HCT116 (cell line): ENCODE results near the gene CFDP1. TPM values are rescaled to one million over a fixed set of nuclear protein-coding genes. Genes with fewer than 3 reads are reported as not detected.
A peak's percentile ranks its signal among the peaks of the same experiment; 100 is the strongest.

ENCODE experiments used
- ATAC-seq: fragments of 200-7000 bp; cut with Tn5 transposase; 2 replicates; pipeline ENCODE4 v1.9.1; 2020; ENCODE audit warnings: mild to moderate bottlenecking, moderate library complexity
- BruUV-seq: library from RNA; stranded (reverse); fragments of 400-500 nt; replicated peaks from 2 replicates; lab custom pipeline; 2021; lab: Mats Ljungman, UMichigan
- CTCF ChIA-PET: fragments of 300-600 bp; sonication (Branson Sonifier 250); formaldehyde crosslinking; loops from one replicate; lab custom pipeline; 2021; ENCODE audit warnings: antibody characterized with exemption; lab: Charles Lee
- POLR2A ChIA-PET: fragments of 300-600, 350-600 bp; sonication (Branson Sonifier 250); formaldehyde crosslinking; loops from one replicate; lab custom pipeline; 2021; ENCODE audit warnings: antibody characterized with exemption; lab: Charles Lee
- RAD21 ChIA-PET, 2 experiments: fragments of 300-600 bp; sonication (Branson Sonifier 250); formaldehyde crosslinking; loops; one replicate each; lab custom pipeline; 2023; ENCODE audit warnings: low total read pairs in 2 of 2; ENCODE audit not compliant: uncharacterized antibody in 2 of 2, unreplicated experiment in 2 of 2, low non-redundant PET in 1 of 2; lab: Charles Lee
- DNase-seq: peaks from one replicate; pipeline ENCODE4 v3.0.0-alpha.2; 2010; ENCODE audit warnings: low read depth, low spot score
- H2AFZ ChIP-seq: fragments of 200-600 bp; shearing (Covaris generic), sonication (generic); 2 replicates; pipeline ENCODE4 v1.6.1; 2017; ENCODE audit warnings: low read depth, mixed run types, mixed read lengths, antibody characterized with exemption, low read length; ENCODE audit not compliant: poor library complexity, severe bottlenecking
- H3K27ac ChIP-seq: 2 replicates; pipeline ENCODE4 v1.5.1; 2012; ENCODE audit warnings: low read depth, low read length
- H3K27me3 ChIP-seq: fragments of 200-600 bp; sonication (generic); 2 replicates; pipeline ENCODE4 v1.6.1; 2016; ENCODE audit warnings: mixed run types, low read length, mixed read lengths; ENCODE audit not compliant: insufficient read depth
- H3K36me3 ChIP-seq, 2 experiments: fragments of 200-500 bp in 1 of 2; fragments of 200-600 bp in 1 of 2; sonication (Bioruptor generic) in 1 of 2; sonication (generic) in 1 of 2; 2 replicates each; pipeline versions ENCODE4 v1.5.1 to v1.6.1; 2014 to 2016; ENCODE audit warnings: low read length in 2 of 2, inconsistent platforms in 1 of 2, mixed read lengths in 1 of 2, mixed run types in 1 of 2; ENCODE audit not compliant: insufficient read depth in 2 of 2, control insufficient read depth in 1 of 2
- H3K4me1 ChIP-seq, 2 experiments: fragments of 200-600 bp in 1 of 2; sonication (generic) in 1 of 2; 2 replicates each; pipeline versions ENCODE4 v1.5.1 to v1.6.1; 2012 to 2017; ENCODE audit warnings: low read length in 2 of 2, inconsistent platforms in 1 of 2, mild to moderate bottlenecking in 1 of 2, mixed read lengths in 1 of 2, mixed run types in 1 of 2, moderate library complexity in 1 of 2; ENCODE audit not compliant: insufficient read depth in 2 of 2, control insufficient read depth in 1 of 2
- H3K4me2 ChIP-seq: fragments of 200-600 bp; sonication (generic); 2 replicates; pipeline ENCODE4 v1.6.1; 2017; ENCODE audit warnings: mixed run types, low read length, mixed read lengths
- H3K4me3 ChIP-seq, 2 experiments: fragments of 200-600 bp in 1 of 2; sonication (generic) in 1 of 2; replicated peaks in 1 of 2; 2 replicates each; pipeline ENCODE4 v1.5.1; 2011 to 2016; ENCODE audit warnings: low read length in 2 of 2, control low read depth in 1 of 2, low read depth in 1 of 2, mild to moderate bottlenecking in 1 of 2, mixed read lengths in 1 of 2, mixed run types in 1 of 2
- H3K79me2 ChIP-seq: fragments of 200-600 bp; sonication (generic); 2 replicates; pipeline ENCODE4 v1.6.1; 2017; ENCODE audit warnings: mild to moderate bottlenecking, mixed run types, low read length, moderate library complexity, mixed read lengths; ENCODE audit not compliant: insufficient read depth
- H3K9ac ChIP-seq: fragments of 200-600 bp; sonication (generic); 2 replicates; pipeline ENCODE4 v1.6.1; 2016; ENCODE audit warnings: low read length, mixed read lengths
- H3K9me2 ChIP-seq: fragments of 200-600 bp; sonication (generic), shearing (Covaris generic); 2 replicates; pipeline ENCODE4 v1.6.1; 2017; ENCODE audit warnings: mixed run types, mild to moderate bottlenecking, moderate library complexity; ENCODE audit not compliant: insufficient read depth
- H3K9me3 ChIP-seq, 2 experiments: fragments of 200-500 bp in 1 of 2; fragments of 200-600 bp in 1 of 2; sonication (Bioruptor generic) in 1 of 2; sonication (generic) in 1 of 2; 2 replicates each; pipeline ENCODE4 v1.6.1; 2014 to 2017; ENCODE audit warnings: low read length in 2 of 2, mixed read lengths in 2 of 2, inconsistent platforms in 1 of 2, low read depth in 1 of 2, mild to moderate bottlenecking in 1 of 2, mixed run types in 1 of 2, moderate library complexity in 1 of 2; ENCODE audit not compliant: control insufficient read depth in 1 of 2, insufficient read depth in 1 of 2
- H4K20me1 ChIP-seq: fragments of 200-600 bp; sonication (generic), shearing (Covaris generic); 2 replicates; pipeline ENCODE4 v1.6.1; 2017; ENCODE audit warnings: mixed run types, mild to moderate bottlenecking, moderate library complexity; ENCODE audit not compliant: insufficient read depth
- CBX3 ChIP-seq: IDR thresholded peaks from 2 replicates; pipeline ENCODE4 v1.6.1; 2012; ENCODE audit warnings: low read depth
- SIN3A ChIP-seq: IDR thresholded peaks from 2 replicates; pipeline ENCODE4 v1.6.1; 2012; ENCODE audit warnings: low read depth
- ZFX ChIP-seq: fragments of 450-650 bp; IDR thresholded peaks from 2 replicates; pipeline ENCODE4 v1.6.1; 2017
- intact Hi-C: fragments of 100-400 bp; cut with micrococcal nuclease; formaldehyde crosslinking; loops from 2 replicates; pipeline ENCODE4 v1.10.0; 2022
- total RNA-seq: library from RNA; stranded (reverse); gene quantifications from one replicate; pipeline ENCODE4 v1.2.1, GENCODE V29; 2021; ENCODE audit not compliant: unreplicated experiment

The CFDP1 gene
- total RNA-seq, 1 experiment from 2014 or later = 45.3 TPM

DNA sequence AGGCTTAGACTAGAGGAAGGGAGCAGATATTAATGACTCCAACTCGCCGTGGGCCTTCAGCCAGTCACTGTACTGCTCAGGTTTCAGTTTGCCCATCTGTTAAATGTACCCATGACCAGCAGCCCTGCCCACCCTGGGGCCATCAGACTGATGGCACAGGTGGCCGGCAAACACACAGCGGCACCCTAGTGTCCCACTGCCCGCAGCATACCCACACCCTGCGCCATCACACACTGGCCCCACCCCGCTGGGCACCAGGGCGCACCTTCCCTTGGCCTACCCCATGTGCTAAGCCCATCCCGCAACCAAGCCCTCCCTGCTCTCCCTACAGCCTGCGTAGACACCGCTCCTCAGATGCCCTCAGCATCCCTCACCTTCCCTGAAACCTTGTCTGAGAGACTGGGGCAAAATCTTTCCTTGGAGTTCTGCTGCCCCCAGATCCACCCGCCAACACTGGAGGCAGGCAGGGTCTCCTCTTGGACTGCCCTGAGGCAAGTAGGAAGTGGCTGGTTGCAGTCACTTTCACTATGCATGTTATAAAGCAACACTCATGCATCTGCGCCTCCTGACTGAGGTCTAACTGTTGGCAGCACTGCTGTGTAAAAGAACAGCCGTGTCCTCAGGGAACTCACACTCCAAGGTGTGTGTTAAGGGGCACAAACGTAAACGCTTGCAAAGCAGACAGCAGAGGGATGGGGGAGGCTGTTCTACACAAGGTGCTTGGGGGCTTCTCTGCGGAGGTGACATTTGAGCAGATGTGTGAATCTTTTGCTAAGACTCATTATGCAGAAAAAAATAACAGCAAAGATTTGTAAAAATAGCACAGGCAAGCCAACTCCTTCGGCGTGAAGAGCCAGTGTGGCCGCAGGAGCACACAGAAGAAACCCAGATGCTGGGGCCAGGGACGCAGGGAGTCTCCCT, 175.2 kb downstream of the CFDP1 start:
- intact Hi-C loops = no loop called here
- POLR2A ChIA-PET = no interaction called here

DNA sequence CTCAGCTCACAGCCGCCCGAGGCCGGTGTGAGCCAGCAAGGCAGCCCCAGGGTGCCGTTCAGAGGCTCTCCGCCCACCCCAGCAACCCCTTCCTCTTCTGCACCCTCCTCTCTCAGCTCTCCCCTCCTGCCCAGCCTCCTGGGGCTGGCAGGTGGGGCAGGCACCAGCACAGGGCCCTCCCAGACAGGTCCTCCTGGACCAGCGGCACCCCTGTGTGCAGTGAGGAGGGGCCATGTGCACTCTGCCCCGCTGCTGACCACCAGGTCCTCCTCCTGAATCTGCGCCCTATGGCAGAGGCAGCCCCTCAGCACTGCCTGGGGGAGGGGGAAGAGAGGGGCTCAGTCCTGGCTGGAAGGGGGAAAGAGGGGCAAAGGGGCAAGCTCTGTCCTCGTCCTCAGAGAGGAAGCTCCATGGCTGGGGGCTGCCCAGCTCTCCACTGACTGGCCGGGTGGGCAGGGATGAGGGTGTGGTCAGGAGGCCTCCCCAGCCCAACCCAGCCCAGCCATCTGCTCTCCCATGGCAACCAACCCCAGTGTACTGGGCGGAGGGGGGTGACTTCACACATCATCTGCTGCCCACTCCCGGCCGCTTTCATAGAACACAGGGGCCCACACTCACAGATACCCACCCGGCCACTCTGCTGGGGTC, 176.5 kb downstream of the CFDP1 start:
- DNase-seq (no peak), ATAC-seq (no peak)
- Histone ChIP-seq H4K20me1 (no peaks in the 10 kb centered on the region), H3K9ac (no peak overlapping the region), H3K9me3 (no peaks in the 10 kb centered on the region), H3K4me2 (peak overlapping the region; percentile 30; the same call in 1 of the 2 replicates), H3K9me2 (no peaks in the 10 kb centered on the region), H3K27me3 (no peaks in the 10 kb centered on the region), H3K79me2 (peaks cover 71% of the 10 kb centered on the region), H3K4me3 (no peak overlapping the region), H2AFZ (no peak overlapping the region), H3K36me3 (no peaks in the 10 kb centered on the region), H3K4me1 (peaks cover 29 to 54% of the 10 kb centered on the region in 2 experiments), H3K27ac (no peak overlapping the region; the same call in 1 of the 2 replicates)
- RAD21 ChIA-PET = no interaction called here
- intact Hi-C loops = no loop called here
- POLR2A ChIA-PET = no interaction called here
- CTCF ChIA-PET = no interaction called here
- TF ChIP-seq ZFX = no peak
- no TSS peak for BruUV-seq

More for the DNA sequence above, 175.2 kb downstream of the CFDP1 start:
- DNase-seq = no peak
- CTCF ChIA-PET = no interaction called here
- no peaks in the 10 kb centered on the region for H3K27me3 ChIP-seq
- H3K9ac ChIP-seq = no peak overlapping the region
- no peaks in the 10 kb centered on the region for H3K9me3 ChIP-seq
- H4K20me1 ChIP-seq = no peaks in the 10 kb centered on the region
- ATAC-seq = no peak
- no peaks in the 10 kb centered on the region for H3K36me3 ChIP-seq
- H3K9me2 ChIP-seq = no peaks in the 10 kb centered on the region
- peaks cover 32 to 51% of the 10 kb centered on the region in 2 experiments for H3K4me1 ChIP-seq
- no peak overlapping the region for H2AFZ ChIP-seq
- H3K27ac ChIP-seq = no peak overlapping the region
- TF ChIP-seq SIN3A (no peak), CBX3 (no peak)
- TF ChIP-seq, all 23 proteins: peak for 0
- Histone ChIP-seq H3K4me3 (no peak overlapping the region), H3K79me2 (peaks cover 82% of the 10 kb centered on the region), H3K4me2 (no peak overlapping the region)
- no TSS peak for BruUV-seq
- RAD21 ChIA-PET = no interaction called here
